Hepatocyte (in vitro differentiated cells): ENCODE measurements around the gene AGGF1. TPM values are rescaled to one million over a fixed set of nuclear protein-coding genes. Genes with fewer than 3 reads are reported as not detected.

Source experiments
- DNase-seq: peaks from one replicate; pipeline ENCODE4 v3.0.0-alpha.2; 2016; ENCODE audit warnings: low spot score
- H2AFZ ChIP-seq: fragments of 200-600 bp; sonication (generic); 2 replicates; pipeline ENCODE4 v1.6.0; 2016; ENCODE audit warnings: antibody characterized with exemption, mild to moderate bottlenecking
- H3K27ac ChIP-seq: fragments of 200-600 bp; sonication (generic); 2 replicates; pipeline ENCODE4 v1.5.1; 2016; ENCODE audit warnings: mild to moderate bottlenecking
- H3K27me3 ChIP-seq: fragments of 200-600 bp; sonication (generic); 2 replicates; pipeline ENCODE4 v1.6.1; 2016
- H3K36me3 ChIP-seq: fragments of 200-600 bp; sonication (generic); replicated peaks from 2 replicates; pipeline ENCODE4 v1.5.1; 2016; ENCODE audit warnings: low read depth; ENCODE audit not compliant: insufficient read depth
- H3K4me1 ChIP-seq: fragments of 200-600 bp; sonication (generic); 2 replicates; pipeline ENCODE4 v1.5.1; 2016; ENCODE audit warnings: mild to moderate bottlenecking, moderate library complexity; ENCODE audit not compliant: insufficient read depth
- H3K4me2 ChIP-seq: fragments of 200-600 bp; sonication (generic); 2 replicates; pipeline ENCODE4 v1.6.0; 2016
- H3K4me3 ChIP-seq: fragments of 200-600 bp; sonication (generic); 2 replicates; pipeline ENCODE4 v1.5.1; 2016; ENCODE audit warnings: mild to moderate bottlenecking
- H3K79me2 ChIP-seq: fragments of 200-600 bp; sonication (generic); 2 replicates; pipeline ENCODE4 v1.6.0; 2017; ENCODE audit warnings: mild to moderate bottlenecking
- H3K9me2 ChIP-seq: fragments of 200-600 bp; sonication (generic); replicated peaks from 2 replicates; pipeline ENCODE4 v1.6.0; 2017; ENCODE audit warnings: mild to moderate bottlenecking; ENCODE audit not compliant: insufficient read depth
- H3K9me3 ChIP-seq: fragments of 200-600 bp; sonication (generic); 2 replicates; pipeline ENCODE4 v1.5.1; 2016; ENCODE audit warnings: low read depth, mild to moderate bottlenecking
- H4K20me1 ChIP-seq: fragments of 200-600 bp; sonication (generic); 2 replicates; pipeline ENCODE4 v1.6.0; 2016; ENCODE audit warnings: mild to moderate bottlenecking; ENCODE audit not compliant: insufficient read depth, poor library complexity, severe bottlenecking
- CTCF ChIP-seq: fragments of 200-600 bp; sonication (generic); IDR thresholded peaks from 2 replicates; pipeline ENCODE4 v1.5.1; 2016; ENCODE audit warnings: antibody characterized with exemption, mild to moderate bottlenecking; ENCODE audit not compliant: poor library complexity
- EZH2 ChIP-seq: fragments of 200-600 bp; sonication (generic); IDR thresholded peaks from 2 replicates; pipeline ENCODE4 v1.6.1; 2016; ENCODE audit warnings: antibody characterized with exemption, mild to moderate bottlenecking, borderline replicate concordance
- EZH2phosphoT487 ChIP-seq: fragments of 200-600 bp; sonication (generic); IDR thresholded peaks from one replicate; pipeline ENCODE4 v1.6.1; 2018; ENCODE audit warnings: antibody characterized with exemption, mild to moderate bottlenecking, low read depth, moderate library complexity; ENCODE audit not compliant: unreplicated experiment, severe bottlenecking
- WGBS: methylation state at CpG from one replicate; pipeline ENCODE4 v1.1.6; 2016; ENCODE audit warnings: low lambda C conversion rate; ENCODE audit errors: missing lambda C conversion rate; 5-methylcytosine and 5-hydroxymethylcytosine counted together
- polyA plus RNA-seq: library from polyadenylated mRNA; unstranded; fragments of >200 nt; fragmentation: Nextera tagmentation; extraction: Ambion mirVana; gene quantifications from 2 replicates; pipeline ENCODE4 v1.2.1, GENCODE V29; 2016
- total RNA-seq: library from RNA; depleted of rRNA; stranded (reverse); fragments of >200 nt; gene quantifications from 2 replicates; pipeline ENCODE4 v1.2.3, GENCODE V29; 2014

The AGGF1 gene
- total and polyA plus RNA-seq, 2 experiments from 2014 or later = 17.3 to 32.0 TPM

- Histone ChIP-seq H3K36me3 (no peaks in the 10 kb centered on the region), H2AFZ (no peak overlapping the region), H3K4me1 (peaks cover 16% of the 10 kb centered on the region), H4K20me1 (no peaks in the 10 kb centered on the region), H3K4me2 (no peak overlapping the region), H3K27me3 (no peaks in the 10 kb centered on the region), H3K79me2 (peaks cover 27% of the 10 kb centered on the region), H3K9me3 (no peaks in the 10 kb centered on the region), H3K27ac (no peak overlapping the region), H3K9me2 (no peaks in the 10 kb centered on the region), H3K4me3 (no peak overlapping the region)
- no peak for DNase-seq
- 97% methylated on average over 4 of the region's 4 CpGs for WGBS
- no peak for TF ChIP-seq CTCF
- TF ChIP-seq EZH2phosphoT487 = no peak
- no peak for TF ChIP-seq EZH2
Observed at GRCh38 chr5:77028631-77029375, 1.4 kb upstream of the AGGF1 start.

- Histone ChIP-seq H3K27me3 (no peaks in the 10 kb centered on the region), H3K27ac (peak overlapping the region; percentile 97), H3K4me3 (no peak overlapping the region), H3K79me2 (peaks cover 29% of the 10 kb centered on the region), H3K9me3 (no peaks in the 10 kb centered on the region), H3K36me3 (no peaks in the 10 kb centered on the region), H3K4me1 (peaks cover 16% of the 10 kb centered on the region), H2AFZ (peak overlapping the region; percentile 95), H3K9me2 (no peaks in the 10 kb centered on the region), H4K20me1 (no peaks in the 10 kb centered on the region), H3K4me2 (peak overlapping the region; percentile 90)
- no peak for TF ChIP-seq EZH2
- TF ChIP-seq CTCF = no peak
- TF ChIP-seq EZH2phosphoT487 = no peak
- 98% methylated on average over 2 of the region's 2 CpGs for WGBS
- no peak for DNase-seq
Observed at GRCh38 chr5:77029376-77029885, 773 bp upstream of the AGGF1 start.

- no peaks in the 10 kb centered on the region for H4K20me1 ChIP-seq
- DNase-seq = no peak
- H3K36me3 ChIP-seq = no peaks in the 10 kb centered on the region
- peak overlapping the region; percentile 90 for H3K4me2 ChIP-seq
- no peak overlapping the region for H2AFZ ChIP-seq
- H3K4me1 ChIP-seq = peaks cover 16% of the 10 kb centered on the region
- no peak overlapping the region for H3K27ac ChIP-seq
- no peaks in the 10 kb centered on the region for H3K27me3 ChIP-seq
- whole genome bisulfite sequencing = 97% methylated on average over 3 of the region's 3 CpGs
- peaks cover 29% of the 10 kb centered on the region for H3K79me2 ChIP-seq
- H3K4me3 ChIP-seq = no peak overlapping the region
- TF ChIP-seq EZH2 (no peak), CTCF (no peak), EZH2phosphoT487 (no peak)
- no peaks in the 10 kb centered on the region for H3K9me3 ChIP-seq
- no peaks in the 10 kb centered on the region for H3K9me2 ChIP-seq
Observed at GRCh38 chr5:77031891-77032290, 1.7 kb downstream of the AGGF1 start.
